HG03045 (cell line): ENCODE measurements around the gene M6PR.

Experiments used
- ATAC-seq: cut with Tn5 transposase; IDR thresholded peaks from one replicate; pipeline ENCODE4 v1.9.1; 2021; ENCODE audit warnings: mild to moderate bottlenecking, moderate library complexity; ENCODE audit not compliant: unreplicated experiment

Gene M6PR

DNA sequence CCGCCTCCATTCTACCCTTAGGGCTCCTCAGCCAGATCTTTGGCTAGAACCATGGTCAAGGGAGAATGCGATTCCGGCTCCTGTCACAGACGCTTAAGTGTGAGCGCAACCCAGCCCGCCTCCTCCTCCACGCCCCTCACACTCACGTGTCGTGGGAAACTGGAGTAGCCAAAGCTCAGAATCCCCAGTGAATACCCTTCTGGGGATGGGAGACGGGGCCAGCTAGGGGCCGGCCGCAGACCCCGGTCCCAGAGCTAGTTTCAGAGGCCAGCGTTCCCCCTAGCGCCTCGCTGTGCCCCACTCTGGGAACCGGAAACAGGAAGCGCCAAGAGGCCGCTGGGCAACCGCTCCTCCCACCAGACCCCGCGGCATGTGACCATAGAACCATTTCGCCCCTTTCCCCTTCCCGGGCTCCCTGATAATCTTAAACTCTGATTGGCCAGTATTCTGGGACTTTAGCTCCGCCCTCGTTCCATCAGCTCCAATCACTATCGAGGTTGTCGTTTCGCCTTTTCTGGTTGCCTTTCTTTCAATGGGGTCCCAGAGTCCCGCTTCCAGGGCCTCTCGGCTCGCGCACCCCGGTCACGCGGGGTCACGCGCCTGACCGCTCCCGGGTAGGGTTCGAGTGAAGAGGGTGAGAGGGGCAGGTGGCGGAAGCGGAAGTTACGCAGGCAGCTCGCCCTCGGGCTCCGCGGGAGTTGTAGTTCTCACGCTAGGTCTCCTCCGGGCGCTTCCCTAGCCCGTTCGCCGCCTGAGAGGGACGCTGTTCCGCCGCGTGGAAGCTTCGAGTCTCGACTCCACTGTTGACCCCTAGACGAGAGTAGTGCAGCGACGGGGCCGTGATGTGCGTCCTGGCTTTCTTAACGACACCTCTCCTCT is at the start of gene M6PR:
Gene M6PR (minus strand): TSS at position 304 of the 879 bp plus-strand sequence. CDS start 3,241 bp downstream, outside the sequence.
- ATAC-seq, result peak; percentile 88

DNA sequence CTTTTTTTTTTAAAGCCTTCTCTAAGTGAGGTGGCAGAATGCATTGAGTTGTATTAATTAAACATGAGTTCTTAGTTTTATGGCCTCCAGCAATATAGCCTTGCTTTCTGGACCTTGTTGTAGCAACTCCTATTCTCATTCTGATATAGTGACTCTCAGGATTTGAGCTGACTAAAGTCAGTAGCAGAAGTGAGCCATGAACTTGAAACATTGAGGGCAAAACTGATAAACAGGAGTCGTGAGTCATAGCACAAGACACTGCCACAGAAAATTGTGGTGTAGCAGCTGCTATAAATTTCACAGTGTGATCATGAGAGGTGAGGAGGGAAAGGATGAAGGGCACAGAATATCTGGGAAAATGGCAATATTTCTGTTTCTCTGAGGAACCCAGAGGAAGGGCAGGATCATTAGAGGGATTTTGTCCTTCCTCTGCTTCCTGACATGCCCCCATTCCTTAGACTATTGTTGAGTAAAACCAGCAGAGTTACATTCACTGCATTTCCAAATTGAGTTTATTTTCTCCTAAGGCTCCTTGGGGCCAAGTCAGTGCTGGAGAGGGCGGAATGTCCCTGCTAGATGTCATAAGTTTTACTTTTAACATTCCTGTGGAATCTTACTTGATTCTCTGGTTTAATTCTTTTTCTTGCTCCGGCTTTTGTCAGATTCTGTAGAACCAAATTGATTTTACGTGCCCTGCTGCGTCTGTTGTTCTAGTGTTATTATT is 47.4 kb upstream of the M6PR start:
- peak; percentile 89 for ATAC-seq

DNA sequence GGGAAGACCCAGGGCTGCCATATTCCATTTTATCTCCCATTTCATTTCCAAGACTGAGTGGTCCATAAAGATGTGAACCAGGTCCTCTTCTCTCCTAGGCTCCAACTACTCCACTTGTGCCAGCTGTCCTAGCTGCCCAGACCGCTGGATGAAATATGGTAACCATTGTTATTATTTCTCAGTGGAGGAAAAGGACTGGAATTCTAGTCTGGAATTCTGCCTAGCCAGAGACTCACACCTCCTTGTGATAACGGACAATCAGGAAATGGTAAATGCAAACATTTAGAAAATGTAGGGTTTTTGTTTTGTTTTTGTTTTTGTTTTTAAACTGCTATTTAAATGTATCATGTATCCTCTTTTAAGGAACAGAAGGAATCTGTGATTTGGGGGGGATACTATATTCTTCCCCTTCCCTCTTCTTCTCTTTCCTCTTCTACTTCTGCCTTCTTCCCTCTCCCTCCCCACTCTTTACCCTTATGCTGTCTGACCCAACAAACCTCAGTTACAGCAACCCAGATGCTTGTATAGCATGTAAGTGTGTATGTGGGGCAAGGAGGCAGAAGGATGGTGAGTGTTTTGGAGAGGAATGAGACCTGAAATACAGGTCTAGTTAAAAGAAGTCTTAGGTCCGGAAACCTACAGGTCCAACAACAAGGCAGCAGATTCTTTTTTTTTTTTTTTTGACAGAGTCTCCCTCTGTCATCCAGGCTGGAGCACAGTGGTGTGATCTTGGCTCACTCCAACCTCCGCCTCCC is 45.8 kb upstream of the M6PR start:
- no peak for ATAC-seq

DNA sequence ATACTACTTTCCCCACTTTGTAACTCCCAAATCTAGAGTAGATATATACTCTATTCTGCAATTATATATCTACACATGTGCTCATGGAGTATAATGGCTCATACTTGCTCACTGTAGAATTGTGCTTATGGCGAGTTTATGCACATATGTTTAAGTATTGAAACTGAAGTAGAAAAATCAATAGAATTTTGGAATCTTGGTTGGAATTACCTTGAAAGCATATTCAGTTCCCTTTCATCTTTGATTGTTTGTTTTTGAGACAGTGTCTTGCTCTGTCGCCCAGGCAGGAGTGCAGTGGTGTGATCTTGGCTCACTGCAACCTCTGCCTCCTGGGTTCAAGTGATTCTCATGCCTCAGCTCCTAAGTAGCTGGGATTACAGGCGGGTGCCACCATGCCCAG is 44.4 kb upstream of the M6PR start:
- ATAC-seq, result no peak

DNA sequence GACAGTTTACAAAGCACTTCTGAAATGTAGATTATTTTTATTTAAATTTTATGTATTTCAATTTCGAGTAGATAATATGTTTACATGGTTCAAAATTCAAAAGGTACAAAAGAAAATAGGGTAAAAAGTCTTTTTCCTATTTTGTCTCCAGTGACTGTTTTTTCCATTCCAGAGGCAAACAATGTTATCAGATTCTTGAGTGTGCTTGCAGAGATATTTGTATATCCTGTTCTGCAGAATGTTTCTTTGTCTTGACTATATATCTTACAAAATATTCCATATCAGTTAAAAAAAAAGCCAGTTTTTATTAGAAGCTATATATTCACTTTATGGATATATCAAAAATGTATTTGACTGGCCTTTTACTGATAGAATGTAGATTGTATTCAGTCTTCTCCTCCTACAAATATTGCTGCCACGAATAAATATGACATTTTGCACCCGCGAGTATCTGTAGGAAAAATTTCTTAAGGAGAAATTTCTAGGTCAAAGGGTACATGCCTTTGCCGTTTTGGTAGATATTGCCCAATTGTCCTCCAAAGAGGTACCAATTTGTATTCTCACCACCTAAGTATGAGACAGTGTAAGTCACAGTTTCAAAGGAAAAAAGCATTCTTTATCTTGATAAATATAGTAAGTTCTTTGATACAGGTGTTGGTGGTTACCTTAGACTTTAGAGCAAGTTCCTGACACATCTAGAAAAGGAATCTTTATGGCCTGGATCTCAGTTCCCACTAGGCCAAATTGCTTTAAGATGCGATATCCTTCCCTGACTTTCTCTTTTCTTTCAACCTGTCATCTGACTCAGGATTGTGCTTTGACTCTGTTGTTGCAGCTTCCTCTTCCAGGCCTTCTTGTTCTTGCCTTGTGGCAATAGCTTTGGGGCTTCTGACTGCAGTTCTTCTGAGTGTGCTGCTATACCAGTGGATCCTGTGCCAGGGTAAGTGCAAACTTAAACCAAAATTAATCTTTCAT is 42.2 kb upstream of the M6PR start:
- ATAC-seq, result no peak

DNA sequence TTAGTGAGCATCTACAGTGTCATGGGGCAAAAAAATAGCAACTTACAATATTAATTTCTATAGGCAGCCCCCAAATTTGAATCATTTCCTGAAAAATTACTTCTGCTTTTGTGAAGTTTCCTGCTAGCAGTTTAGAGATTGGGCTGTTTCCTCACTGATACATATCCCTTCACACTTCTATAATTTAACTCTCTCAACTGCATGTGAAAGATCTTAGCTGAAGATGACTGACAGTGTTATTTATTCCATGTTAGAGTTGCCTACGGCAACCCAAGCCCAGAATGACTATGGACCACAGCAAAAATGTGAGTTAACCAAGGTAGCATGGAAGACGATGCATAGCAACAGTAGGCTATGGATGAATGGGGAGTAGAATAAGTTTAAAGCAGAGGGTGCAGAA is 40.0 kb upstream of the M6PR start, which contains the start of gene KLRG1:
Gene KLRG1 (plus strand): TSS at position 134 of the 400 bp plus-strand sequence. CDS start 90 bp downstream, at position 224.
- no peak for ATAC-seq

DNA sequence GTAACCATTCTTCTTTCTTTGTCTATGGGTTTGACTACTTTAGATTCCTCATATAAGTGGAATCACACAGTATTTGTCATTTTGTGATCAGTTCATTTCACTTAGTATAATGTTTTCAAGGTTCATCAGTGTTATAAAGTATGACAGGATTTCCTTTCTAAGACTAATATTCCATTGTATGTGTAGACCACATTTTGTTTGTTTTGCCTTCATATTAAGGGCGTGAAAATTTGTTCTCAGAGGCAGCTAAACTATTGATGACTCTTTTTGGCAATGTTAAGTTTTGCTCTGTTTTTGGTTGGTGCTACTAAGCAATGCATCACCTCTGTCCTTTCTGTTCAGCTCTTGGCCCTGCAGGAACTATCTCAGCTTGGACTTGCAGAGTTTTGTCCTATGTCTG is 38.2 kb upstream of the M6PR start:
- no peak for ATAC-seq

DNA sequence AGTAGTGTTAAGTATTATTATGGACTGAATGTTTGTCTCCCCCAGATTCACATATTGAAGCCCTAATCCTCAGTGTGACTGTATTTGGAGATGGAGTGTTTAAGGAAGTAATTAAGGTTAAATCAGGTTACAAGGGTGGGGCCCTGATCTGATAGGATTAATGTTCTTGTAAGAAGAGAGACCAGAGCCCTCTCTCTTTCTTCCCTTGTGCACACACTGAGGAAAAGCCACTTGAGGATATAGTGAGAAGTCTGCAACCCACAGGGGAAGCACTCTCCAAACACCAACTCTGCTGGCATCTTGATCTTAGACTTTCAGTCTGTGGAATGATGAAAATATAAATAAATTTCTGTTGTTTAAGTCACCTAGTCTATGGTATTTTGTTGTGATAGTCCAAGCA is 37.7 kb upstream of the M6PR start:
- no peak for ATAC-seq

DNA sequence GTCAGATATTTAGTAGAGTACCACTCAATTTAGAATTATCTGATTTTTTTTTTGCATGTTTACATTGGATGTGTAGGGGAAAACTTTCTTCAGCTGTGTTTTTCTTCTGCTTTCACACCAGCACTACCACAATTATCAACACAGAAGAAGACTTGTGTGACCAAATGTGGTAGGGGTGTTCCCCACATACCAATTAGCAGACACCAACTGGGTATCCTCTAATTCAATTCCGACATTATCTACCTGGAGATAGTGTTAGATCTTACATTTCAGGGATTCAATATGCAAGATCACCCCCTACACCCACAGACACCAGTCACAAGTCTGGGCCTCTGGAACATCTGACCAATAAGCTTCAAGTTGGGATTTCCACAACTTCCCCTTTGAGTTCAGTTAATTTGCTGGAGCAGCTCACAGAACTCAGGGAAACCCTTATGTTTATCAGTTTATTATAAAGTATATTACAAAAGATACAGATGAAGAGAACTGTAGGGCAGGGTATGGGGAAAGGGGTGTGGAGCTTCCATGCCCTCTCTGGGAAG is 35.8 kb upstream of the M6PR start:
- no peak for ATAC-seq

DNA sequence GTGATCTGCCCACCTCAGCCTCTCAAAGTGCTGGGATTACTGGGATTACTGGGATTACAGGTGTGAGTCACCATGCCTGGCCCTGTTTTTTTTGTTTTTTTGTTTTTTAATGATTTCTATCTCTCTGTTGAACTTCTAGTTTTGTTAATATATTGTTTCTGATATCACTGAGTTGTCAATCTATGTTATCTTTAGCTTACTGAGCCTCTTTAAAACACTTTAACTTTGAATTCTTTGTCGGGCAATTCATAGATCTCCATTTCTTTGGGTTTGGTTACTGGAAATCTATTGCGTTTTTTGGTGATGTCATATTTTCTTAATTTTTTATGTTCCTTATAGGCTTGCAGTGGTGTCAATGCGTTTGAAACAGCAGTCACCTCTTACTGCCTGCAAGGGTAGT is 30.7 kb upstream of the M6PR start:
- ATAC-seq, result no peak

DNA sequence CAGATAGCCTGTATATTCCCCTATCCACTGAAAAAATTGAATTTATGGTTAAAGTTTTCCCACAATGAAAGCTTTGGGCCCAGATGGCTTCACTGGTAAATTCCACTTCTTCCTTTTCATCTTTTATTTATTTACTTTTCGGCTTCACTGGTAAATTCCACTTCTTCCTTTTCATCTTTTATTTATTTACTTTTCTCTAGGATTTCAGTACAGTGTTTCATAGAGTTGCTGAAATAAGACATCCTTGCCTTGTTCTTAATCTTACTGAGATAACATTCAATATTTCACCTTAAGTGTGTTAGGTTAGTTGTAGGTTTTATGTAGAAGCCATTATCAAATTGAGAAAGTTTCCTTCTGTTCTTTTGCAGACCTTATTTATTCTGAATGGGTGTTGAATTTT is 21.0 kb upstream of the M6PR start:
- ATAC-seq, result no peak

DNA sequence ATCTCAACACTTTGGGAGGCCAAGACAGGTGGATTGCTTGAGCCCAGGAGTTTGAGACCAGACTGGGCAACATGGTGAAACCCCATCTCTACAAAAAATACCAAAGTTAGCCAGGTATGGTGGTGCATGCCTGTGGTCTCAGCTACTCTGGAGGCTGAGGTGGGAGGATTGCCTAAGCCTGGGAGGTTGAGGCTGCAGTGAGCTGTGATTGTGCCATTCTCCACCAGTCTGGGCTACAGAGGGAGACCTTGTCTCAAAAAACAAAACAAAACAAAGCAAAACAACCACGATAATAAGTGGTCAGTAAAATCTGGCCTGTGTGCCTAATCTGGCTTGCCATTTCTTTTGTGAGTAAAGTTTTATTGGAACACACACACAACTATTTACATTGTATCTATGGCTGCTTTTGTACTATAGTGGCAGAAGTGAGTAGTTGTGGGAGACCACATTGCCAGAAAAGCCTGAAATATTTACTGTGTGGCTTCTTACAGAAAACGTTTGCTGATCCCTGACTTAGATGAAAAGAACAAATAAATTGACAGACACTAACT is 20.5 kb upstream of the M6PR start:
- ATAC-seq, result no peak

DNA sequence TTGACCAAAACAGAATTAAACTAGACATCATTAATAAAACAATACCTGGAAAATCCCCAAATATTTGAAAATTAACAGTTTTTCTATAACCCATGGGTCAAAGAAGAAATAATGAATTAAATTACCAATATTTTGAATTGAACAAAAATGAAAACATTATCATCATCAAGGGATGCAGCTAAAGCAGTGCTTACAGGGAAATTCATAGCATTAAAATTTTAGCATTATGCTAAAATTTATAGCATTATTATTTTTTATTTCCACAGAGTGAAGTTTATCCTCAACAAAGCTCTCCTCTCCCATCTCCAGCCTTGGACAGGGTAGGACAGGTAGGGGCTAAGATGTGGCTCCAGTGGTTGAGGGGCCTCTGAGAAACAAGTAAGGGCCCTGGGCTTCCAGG is 19.3 kb upstream of the M6PR start:
- ATAC-seq, result no peak

DNA sequence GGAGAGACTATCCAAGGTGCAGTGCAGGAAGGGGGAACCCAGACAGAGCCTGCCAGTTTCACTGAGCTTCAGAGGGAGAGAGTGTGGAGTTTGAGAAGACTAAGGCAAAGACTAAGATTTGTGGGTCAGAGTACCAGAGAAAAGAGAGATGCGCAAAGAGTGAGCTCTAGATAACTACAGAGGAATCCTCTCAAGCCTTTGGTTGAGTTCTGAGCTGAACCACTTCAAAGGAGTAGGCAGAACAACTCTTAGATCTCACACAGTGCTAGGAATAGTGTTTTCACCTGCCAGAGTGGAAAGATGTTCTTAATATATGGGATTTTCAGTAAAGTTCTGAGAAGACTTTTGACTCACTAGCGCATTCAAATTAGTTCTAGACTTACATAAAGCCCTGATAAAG is 10.7 kb upstream of the M6PR start:
- ATAC-seq, result no peak

DNA sequence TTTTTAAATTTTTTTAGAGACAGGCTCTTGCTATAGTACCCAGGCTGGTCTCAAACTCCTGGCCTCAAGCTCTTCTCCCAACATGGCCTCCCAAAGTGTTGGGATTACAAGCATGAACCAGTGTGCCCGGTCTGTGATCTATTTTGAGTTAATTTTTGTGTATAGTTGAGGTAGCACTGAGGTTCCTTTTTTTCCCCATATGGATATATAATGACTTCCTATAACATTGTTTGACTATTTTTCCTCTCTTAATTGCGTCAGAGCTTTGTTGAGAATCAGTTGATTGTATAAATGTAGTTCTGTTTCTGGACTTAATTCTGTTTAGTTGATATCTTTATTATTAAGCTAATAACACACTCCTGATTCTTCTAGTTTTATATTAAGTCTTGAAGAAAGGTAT is 8.6 kb upstream of the M6PR start:
- no peak for ATAC-seq

DNA sequence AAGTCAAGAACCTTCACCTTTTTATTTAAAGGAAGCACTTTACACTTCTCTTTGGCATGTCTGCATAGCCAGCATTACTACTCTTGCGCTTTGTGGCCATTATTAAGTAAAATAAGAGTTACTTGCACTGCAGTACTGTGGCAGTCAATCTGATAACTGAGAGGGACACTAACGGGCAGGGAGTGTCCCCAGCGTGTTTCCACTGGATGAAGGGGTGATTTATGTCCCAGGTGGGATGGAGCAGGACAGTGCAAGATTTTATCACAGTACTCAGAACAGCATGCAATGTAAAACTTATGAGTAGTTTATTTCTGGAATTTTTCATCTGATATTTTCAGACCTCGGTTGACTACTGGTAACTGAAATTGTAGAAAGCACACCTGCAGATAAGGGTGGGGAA is 8.1 kb upstream of the M6PR start:
- ATAC-seq, result no peak

DNA sequence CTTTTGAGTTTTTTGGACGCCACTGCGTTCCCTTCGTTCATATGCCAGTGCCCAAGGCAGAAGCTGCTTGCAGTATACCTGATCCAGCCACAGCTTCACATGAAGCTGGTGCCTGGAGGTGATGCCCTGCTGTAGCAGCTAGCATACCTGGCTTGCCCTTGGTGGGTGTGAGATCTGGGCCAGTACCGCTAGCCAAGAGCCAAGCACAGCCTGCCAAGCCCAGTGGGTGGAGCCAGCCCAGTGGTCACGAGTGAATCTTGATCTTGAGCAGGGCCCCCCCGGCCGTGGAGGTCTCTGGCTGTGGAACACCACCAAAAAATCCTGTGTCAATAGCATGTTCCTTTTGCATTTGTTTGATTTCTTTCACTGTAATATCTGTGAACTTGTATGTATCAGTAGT is 7.3 kb upstream of the M6PR start:
- no peak for ATAC-seq

DNA sequence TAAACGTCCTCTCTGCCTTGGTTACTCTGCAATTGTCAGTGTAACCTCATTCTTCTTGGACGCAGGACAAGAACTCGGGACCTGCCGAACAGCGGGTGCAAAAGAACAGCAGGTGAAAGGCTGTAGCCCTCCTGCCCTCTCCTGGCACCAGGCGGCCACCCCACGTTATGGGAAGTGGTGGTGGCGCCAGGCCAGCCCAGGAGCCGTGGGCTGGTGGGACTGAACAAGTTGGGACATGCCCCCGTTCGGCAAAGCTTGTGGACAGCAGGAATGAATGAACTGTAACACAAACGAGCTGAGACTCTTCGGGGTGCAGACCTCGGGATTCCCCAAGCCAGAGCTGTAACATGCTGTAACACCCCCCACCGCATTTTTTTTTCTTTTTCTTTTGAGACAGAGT is 6.6 kb upstream of the M6PR start:
- ATAC-seq, result no peak

DNA sequence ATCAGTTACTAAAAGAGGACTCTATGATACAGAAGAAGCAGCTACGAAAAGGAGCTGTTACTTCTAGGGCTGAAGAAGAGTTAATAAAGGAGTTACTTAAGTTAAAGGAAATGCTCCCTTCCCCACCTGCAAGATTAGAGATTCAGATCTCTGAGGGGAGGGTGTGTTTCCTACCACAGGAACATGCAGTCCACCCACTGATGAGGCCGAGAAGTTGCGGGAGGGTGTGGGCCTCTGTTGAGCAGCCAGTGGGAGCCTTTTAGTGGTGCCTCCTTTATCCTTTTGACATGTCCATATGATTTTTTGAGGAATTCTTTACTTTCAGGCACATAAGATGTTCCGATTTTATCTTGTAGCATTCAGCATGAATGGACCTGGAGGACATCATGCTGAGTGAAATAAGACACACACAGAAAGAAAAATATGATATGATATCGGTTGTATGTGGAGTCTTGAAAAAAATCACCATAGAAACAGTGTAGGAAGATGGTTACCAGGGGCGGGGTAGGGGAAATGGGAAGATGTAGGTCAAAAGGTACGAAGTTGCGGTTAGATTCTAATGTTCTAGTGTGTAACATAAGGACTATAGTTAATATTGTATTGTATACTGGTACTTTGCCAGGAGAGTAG is 4.4 kb upstream of the M6PR start:
- ATAC-seq, result no peak
